Activated T-cell treated with anti-CD3 and anti-CD28 coated beads, Interleukin-2, amount 50 U/mL, for 24 hours (primary cell): ENCODE data around the gene PRKCH.
"Not testable (repeated sequence)": the region's sequence is repeated elsewhere in the genome, so short reads cannot be mapped to it uniquely, and the experiment has no call there.

ENCODE experiments used
- DNase-seq: peaks from one replicate; pipeline ENCODE4 v3.0.0-alpha.2; 2020
- H3K27ac Mint-ChIP-seq: 2 replicates; pipeline ENCODE4 v1.8.0; 2020; ENCODE audit warnings: mild to moderate bottlenecking, mixed read lengths
- H3K27me3 Mint-ChIP-seq: 2 replicates; pipeline ENCODE4 v1.8.0; 2020; ENCODE audit warnings: mixed read lengths
- H3K36me3 Mint-ChIP-seq: 2 replicates; pipeline ENCODE4 v1.8.0; 2020; ENCODE audit warnings: low read depth, mixed read lengths
- H3K4me1 Mint-ChIP-seq: 2 replicates; pipeline ENCODE4 v1.8.0; 2020; ENCODE audit warnings: low read depth, mixed read lengths
- H3K4me3 Mint-ChIP-seq: 2 replicates; pipeline ENCODE4 v1.8.0; 2020; ENCODE audit warnings: mild to moderate bottlenecking, moderate library complexity, mixed read lengths
- H3K9me3 Mint-ChIP-seq: 2 replicates; pipeline ENCODE4 v1.8.0; 2020; ENCODE audit warnings: mixed read lengths

PRKCH gene

GRCh38 chr14:61296151-61296550 lies 25.2 kb upstream of the PRKCH start:
- H3K4me1 Mint-ChIP-seq = peaks cover 54% of the 10 kb centered on the region
- peak overlapping the region; percentile 81 for H3K27ac Mint-ChIP-seq
- no peaks in the 10 kb centered on the region for H3K27me3 Mint-ChIP-seq
- no peaks in the 10 kb centered on the region for H3K9me3 Mint-ChIP-seq
- H3K4me3 Mint-ChIP-seq = no peak overlapping the region
- DNase-seq = no peak
- H3K36me3 Mint-ChIP-seq = no peaks in the 10 kb centered on the region

DNA sequence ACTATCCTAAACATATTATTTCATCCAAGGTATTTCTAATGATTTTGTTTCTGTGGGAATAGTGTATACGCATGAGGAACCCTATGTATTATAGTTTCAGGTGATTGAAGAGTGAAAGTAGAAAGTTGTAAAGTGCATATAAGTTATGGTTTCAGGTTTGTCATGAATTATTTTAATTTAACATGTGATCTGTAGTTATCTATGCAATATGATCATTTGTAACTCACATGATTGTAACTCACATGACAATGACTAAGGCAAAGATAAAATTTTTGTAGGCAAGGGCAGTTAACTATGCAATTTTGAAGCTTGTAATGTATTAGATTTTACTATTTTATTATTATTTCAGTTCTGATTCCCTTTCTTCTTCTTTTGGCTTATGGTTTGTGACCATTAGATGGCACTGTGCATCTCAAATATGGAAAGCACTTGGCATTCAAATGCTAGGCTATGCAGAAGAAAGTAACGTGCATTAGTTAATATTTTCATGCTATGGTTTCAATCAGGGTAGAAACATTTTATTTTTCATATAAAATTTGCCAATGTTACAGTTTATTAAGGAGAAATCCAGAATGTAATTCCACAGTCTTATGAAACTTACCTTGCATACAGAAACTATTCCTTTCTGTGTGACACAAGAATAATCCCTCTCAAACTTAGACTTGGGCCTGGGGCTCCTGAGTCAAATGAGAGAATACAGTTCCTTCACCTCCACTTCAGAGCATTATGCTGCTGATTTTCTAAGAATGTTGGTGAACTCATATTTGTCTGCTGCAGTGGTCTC lies 24.5 kb upstream of the PRKCH start:
- H3K27ac Mint-ChIP-seq = peak overlapping the region; percentile 81
- H3K4me3 Mint-ChIP-seq = no peak overlapping the region
- DNase-seq = no peak
- H3K9me3 Mint-ChIP-seq = no peaks in the 10 kb centered on the region
- no peaks in the 10 kb centered on the region for H3K36me3 Mint-ChIP-seq
- H3K4me1 Mint-ChIP-seq = peaks cover 55% of the 10 kb centered on the region
- no peaks in the 10 kb centered on the region for H3K27me3 Mint-ChIP-seq

DNA sequence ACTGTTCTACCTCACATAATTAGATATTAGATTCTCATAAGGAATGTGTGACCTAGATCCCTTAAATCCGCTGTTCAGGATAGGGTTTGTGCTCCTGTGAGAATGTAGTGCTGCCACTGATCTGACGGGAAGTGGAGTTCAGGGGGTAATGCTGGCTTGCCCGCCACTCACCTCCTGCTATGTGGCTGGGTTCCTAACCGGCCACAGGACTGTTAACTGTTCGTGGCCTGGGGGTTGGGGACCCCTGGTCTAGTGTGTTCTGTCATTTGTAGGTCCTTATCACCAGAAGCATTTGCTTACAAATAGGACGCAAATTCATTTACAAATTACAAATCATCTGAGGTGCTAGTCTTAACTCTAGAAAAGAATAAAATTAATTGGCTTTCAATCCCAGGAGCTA lies 23.8 kb upstream of the PRKCH start:
- DNase-seq = no peak
- peak overlapping the region; percentile 27 for H3K27ac Mint-ChIP-seq
- H3K9me3 Mint-ChIP-seq = no peaks in the 10 kb centered on the region
- no peaks in the 10 kb centered on the region for H3K27me3 Mint-ChIP-seq
- H3K36me3 Mint-ChIP-seq = no peaks in the 10 kb centered on the region
- H3K4me1 Mint-ChIP-seq = peaks cover 55% of the 10 kb centered on the region
- no peak overlapping the region for H3K4me3 Mint-ChIP-seq

- Mint-ChIP-seq H3K4me3 (no peak overlapping the region), H3K36me3 (no peaks in the 10 kb centered on the region), H3K4me1 (peaks cover 52% of the 10 kb centered on the region), H3K27me3 (no peaks in the 10 kb centered on the region), H3K9me3 (no peaks in the 10 kb centered on the region), H3K27ac (peak overlapping the region; percentile 66)
- no peak for DNase-seq
Observed at GRCh38 chr14:61298824-61299223, 22.6 kb upstream of the PRKCH start.

DNA sequence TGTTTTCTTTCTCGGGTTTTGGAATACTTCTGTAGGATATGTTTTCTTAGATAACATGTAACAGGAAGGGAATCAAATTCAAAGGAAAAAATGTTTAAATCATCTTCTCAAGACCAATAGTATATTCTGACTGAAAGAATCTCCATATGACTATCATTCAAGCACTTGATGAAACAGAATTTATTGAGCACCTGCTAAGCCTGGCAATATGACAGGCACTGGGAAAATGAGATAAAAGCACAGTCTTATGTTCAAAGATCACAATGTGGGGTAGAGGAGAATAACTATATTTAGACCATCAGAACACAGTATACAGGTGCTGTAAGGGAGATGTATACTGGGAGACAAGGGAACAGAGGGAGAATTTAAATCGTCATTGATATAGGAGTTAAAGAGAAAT lies 21.2 kb upstream of the PRKCH start:
- H3K27me3 Mint-ChIP-seq = no peaks in the 10 kb centered on the region
- H3K27ac Mint-ChIP-seq = peak overlapping the region; percentile 26

DNA sequence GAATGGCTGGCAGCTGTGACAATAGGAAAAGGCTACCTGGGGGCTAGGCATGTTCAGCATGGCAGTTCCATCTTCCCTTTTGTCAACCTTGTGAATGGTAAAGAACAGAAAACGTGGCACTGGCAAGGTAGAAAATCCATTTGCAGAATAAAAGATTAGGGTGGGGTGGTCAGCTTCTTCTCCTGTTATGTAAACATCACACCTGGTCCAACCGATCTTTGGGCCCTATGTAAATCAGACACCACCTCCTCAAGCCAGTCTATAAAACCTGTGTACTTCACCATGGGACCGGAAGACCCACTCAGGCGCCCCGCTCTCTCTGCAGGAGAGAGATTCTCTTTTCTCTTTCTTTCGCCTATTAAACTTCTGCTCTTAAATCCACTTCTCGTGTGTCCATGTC lies 20.6 kb upstream of the PRKCH start:
- peaks cover 49% of the 10 kb centered on the region for H3K4me1 Mint-ChIP-seq
- H3K27me3 Mint-ChIP-seq = no peaks in the 10 kb centered on the region
- no peak for DNase-seq
- H3K9me3 Mint-ChIP-seq = peaks cover 3% of the 10 kb centered on the region
- no peak overlapping the region for H3K4me3 Mint-ChIP-seq
- no peak overlapping the region for H3K27ac Mint-ChIP-seq
- H3K36me3 Mint-ChIP-seq = peaks cover 9% of the 10 kb centered on the region

More for the DNA sequence above, 21.2 kb upstream of the PRKCH start:
- Mint-ChIP-seq H3K4me1 (peaks cover 52% of the 10 kb centered on the region), H3K36me3 (peaks cover 6% of the 10 kb centered on the region), H3K4me3 (no peak overlapping the region), H3K9me3 (no peaks in the 10 kb centered on the region)
- DNase-seq = no peak

GRCh38 chr14:61304688-61305087 lies 16.7 kb upstream of the PRKCH start:
- Mint-ChIP-seq H3K4me3 (no peak overlapping the region), H3K9me3 (peaks cover 17% of the 10 kb centered on the region), H3K36me3 (peaks cover 25% of the 10 kb centered on the region), H3K27me3 (no peaks in the 10 kb centered on the region), H3K27ac (no peak overlapping the region), H3K4me1 (peaks cover 26% of the 10 kb centered on the region)
- DNase-seq = no peak

DNA sequence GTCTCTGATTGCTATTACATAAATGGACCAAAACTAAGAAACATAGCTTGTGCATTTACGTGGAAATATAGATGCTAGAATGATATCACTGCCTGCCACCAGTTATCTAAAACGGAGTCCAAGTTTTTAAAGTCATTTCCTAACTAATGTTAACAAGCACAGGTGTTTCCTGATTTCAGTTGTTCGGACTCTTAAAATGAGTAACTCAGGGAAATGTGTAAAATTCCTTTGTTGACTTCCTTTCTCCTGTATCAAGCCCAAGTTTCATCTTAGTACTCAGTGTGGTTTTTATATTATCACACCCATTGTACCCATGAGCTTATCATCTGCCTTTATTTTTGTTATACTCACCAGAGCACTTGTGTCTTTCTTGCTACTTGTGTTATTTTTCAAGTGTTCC lies 13.2 kb upstream of the PRKCH start:
- no peak overlapping the region for H3K27ac Mint-ChIP-seq
- DNase-seq = no peak
- peaks cover 30% of the 10 kb centered on the region for H3K9me3 Mint-ChIP-seq
- no peak overlapping the region for H3K4me3 Mint-ChIP-seq
- H3K27me3 Mint-ChIP-seq = no peaks in the 10 kb centered on the region
- H3K4me1 Mint-ChIP-seq = peaks cover 19% of the 10 kb centered on the region
- peaks cover 44% of the 10 kb centered on the region for H3K36me3 Mint-ChIP-seq

DNA sequence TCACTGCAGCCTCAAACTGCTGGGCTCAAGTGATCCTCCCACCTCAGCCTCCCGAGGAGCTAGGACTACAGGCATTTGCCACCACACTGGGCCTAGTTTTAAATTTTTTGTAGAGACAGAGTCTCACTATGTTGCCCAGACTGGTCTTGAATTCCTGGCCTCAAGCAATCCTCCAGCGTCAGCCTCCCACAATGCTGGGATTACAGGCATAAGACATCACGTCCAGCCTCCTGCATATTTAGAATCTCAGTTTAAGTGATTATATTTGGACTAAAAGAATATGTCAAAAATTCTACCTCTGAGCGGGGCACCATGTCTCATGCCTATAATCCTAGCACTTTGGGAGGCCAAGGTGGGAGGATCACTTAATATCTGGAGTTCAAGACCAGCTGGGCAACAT lies 12.7 kb upstream of the PRKCH start:
- H3K36me3 Mint-ChIP-seq = peaks cover 48% of the 10 kb centered on the region
- H3K27ac Mint-ChIP-seq = not testable (repeated sequence)

GRCh38 chr14:61315313-61315712 lies 6.1 kb upstream of the PRKCH start:
- Mint-ChIP-seq H3K36me3 (peaks cover 17% of the 10 kb centered on the region), H3K27me3 (no peaks in the 10 kb centered on the region), H3K4me1 (peaks cover 5% of the 10 kb centered on the region), H3K27ac (no peak overlapping the region), H3K4me3 (no peak overlapping the region), H3K9me3 (peaks cover 15% of the 10 kb centered on the region)
- no peak for DNase-seq

More for the DNA sequence above, 12.7 kb upstream of the PRKCH start:
- H3K27me3 Mint-ChIP-seq, H3K4me3 Mint-ChIP-seq, DNase-seq: not testable (repeated sequence)
- Mint-ChIP-seq H3K9me3 (peaks cover 33% of the 10 kb centered on the region), H3K4me1 (peaks cover 19% of the 10 kb centered on the region)

GRCh38 chr14:61319086-61319485 lies 2.3 kb upstream of the PRKCH start:
- Mint-ChIP-seq H3K9me3 (peaks cover 6% of the 10 kb centered on the region), H3K36me3 (peaks cover 21% of the 10 kb centered on the region), H3K4me3 (no peak overlapping the region), H3K27ac (no peak overlapping the region), H3K27me3 (no peaks in the 10 kb centered on the region), H3K4me1 (peaks cover 10% of the 10 kb centered on the region)
- no peak for DNase-seq

- H3K9me3 Mint-ChIP-seq = peaks cover 1% of the 10 kb centered on the region
- peaks cover 23% of the 10 kb centered on the region for H3K36me3 Mint-ChIP-seq
- no peaks in the 10 kb centered on the region for H3K27me3 Mint-ChIP-seq
- H3K4me1 Mint-ChIP-seq = peaks cover 14% of the 10 kb centered on the region
- DNase-seq = no peak
- no peak overlapping the region for H3K4me3 Mint-ChIP-seq
- H3K27ac Mint-ChIP-seq = no peak overlapping the region
Observed at GRCh38 chr14:61319706-61320105, 1.7 kb upstream of the PRKCH start.

DNA sequence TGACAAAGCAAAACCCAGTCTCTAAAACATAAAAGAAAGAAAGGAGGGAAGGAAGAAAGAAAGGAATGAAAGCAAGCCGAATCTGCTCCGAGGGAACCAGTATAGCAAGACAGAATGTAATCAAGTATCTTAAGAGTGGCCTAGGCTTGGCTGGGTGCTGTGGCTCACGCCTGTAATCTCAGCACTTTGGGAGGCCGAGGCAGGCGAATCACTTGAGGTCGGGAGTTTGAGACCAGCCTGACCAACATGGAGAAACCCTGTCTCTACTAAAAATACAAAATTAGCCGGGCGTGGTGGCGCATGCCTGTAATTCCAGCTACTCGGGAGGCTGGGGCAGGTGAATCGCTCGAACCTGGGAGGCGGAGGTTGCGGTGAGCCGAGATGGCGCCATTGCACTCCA lies 1.2 kb upstream of the PRKCH start:
- not testable (repeated sequence) for H3K4me3 Mint-ChIP-seq, H3K27ac Mint-ChIP-seq, H3K9me3 Mint-ChIP-seq, DNase-seq, H3K27me3 Mint-ChIP-seq
- H3K36me3 Mint-ChIP-seq = peaks cover 27% of the 10 kb centered on the region
- peaks cover 18% of the 10 kb centered on the region for H3K4me1 Mint-ChIP-seq

DNA sequence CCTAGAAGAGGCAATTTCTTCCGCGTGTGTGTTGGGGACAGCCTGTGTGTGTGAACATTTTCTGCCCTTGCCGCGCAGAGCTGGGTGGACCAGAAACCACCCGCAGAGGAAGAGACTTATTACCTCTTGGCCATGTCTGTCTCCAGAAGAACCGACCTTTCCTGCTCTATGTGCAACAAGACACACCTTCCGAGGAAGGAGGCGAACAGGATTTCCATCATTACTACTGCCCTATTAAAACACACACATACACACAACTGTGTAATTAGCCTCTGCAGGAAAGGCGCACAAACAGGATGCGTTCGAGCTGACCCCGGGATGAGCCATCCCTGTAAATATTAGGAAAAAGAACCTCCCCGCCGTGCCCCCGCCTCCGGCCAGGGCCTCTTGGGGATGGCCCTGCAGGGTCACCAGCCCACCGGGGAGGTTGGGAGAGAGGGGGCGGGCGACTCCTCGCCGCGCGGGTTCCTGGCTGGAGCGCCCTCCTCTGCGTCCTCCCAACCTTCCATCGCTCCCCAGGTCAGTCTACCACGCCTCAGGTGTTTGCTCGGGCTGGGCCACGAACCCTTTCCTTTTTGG lies 484 bp upstream of the PRKCH start:
- peak overlapping the region; percentile 93 for H3K4me3 Mint-ChIP-seq
- H3K36me3 Mint-ChIP-seq = peaks cover 34% of the 10 kb centered on the region
- H3K4me1 Mint-ChIP-seq = peaks cover 25% of the 10 kb centered on the region
- DNase-seq = no peak
- H3K27me3 Mint-ChIP-seq = no peaks in the 10 kb centered on the region
- H3K27ac Mint-ChIP-seq = peak overlapping the region; percentile 58
- no peaks in the 10 kb centered on the region for H3K9me3 Mint-ChIP-seq

DNA sequence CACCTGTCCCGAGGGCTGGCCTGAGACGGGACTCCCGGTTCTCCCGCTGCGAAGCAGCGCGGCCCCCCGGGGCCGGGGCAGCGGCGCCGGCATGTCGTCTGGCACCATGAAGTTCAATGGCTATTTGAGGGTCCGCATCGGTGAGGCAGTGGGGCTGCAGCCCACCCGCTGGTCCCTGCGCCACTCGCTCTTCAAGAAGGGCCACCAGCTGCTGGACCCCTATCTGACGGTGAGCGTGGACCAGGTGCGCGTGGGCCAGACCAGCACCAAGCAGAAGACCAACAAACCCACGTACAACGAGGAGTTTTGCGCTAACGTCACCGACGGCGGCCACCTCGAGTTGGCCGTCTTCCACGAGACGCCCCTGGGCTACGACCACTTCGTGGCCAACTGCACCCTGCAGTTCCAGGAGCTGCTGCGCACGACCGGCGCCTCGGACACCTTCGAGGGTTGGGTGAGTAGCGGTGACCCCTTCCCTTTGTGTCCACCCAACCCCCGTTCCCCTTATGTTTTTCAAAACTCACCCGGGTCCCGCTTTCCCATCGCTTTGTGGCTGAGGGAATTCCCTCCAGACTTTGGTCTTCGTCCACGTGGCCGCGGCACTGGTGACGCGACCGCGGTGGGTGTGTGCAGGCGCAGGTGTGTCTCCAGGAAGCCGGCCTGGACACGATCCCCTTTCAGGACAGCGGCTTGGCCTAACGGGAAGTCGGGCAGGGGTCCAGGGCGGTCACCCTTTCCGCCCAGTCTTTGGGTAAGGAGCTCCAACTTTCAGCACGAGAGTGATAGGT lies 826 bp downstream of the PRKCH start:
- Mint-ChIP-seq H3K36me3 (peaks cover 45% of the 10 kb centered on the region), H3K9me3 (no peaks in the 10 kb centered on the region), H3K27me3 (no peaks in the 10 kb centered on the region), H3K4me1 (peaks cover 39% of the 10 kb centered on the region), H3K27ac (peak overlapping the region; percentile 96), H3K4me3 (peak overlapping the region; percentile 93)
- DNase-seq = peak; percentile 72
